GM23338 (cell line): Measurements from ENCODE around the gene ABR. TPM values are rescaled to one million over a fixed set of nuclear protein-coding genes. Genes with fewer than 3 reads are reported as not detected.
A peak's percentile ranks its signal among the peaks of the same experiment; 100 is the strongest.

Source experiments
- ATAC-seq: fragments of 200-7000 bp; cut with Tn5 transposase; 3 replicates; pipeline ENCODE4 v1.9.1; 2020
- DNase-seq: peaks from one replicate; pipeline ENCODE4 v3.0.0-alpha.2; 2015; ENCODE audit warnings: low spot score
- H2AFZ ChIP-seq: fragments of 200-600 bp; sonication (generic); 2 replicates; pipeline ENCODE4 v1.8.0; 2016; ENCODE audit warnings: antibody characterized with exemption, mild to moderate bottlenecking, moderate library complexity
- H3F3A ChIP-seq: fragments of 200-600 bp; sonication (generic); replicated peaks from 2 replicates; pipeline ENCODE4 v1.8.0; 2017; ENCODE audit warnings: antibody characterized with exemption, mixed run types, low read depth
- H3K27ac ChIP-seq: fragments of 200-600 bp; sonication (generic); 2 replicates; pipeline ENCODE4 v1.6.1; 2016; ENCODE audit warnings: low read depth
- H3K27me3 ChIP-seq: fragments of 200-600 bp; sonication (generic); 2 replicates; pipeline ENCODE4 v1.8.0; 2016; ENCODE audit warnings: mild to moderate bottlenecking, mixed run types, moderate library complexity; ENCODE audit not compliant: insufficient read depth
- H3K36me3 ChIP-seq: fragments of 200-600 bp; sonication (generic); 2 replicates; pipeline ENCODE4 v1.8.0; 2016; ENCODE audit warnings: mild to moderate bottlenecking; ENCODE audit not compliant: insufficient read depth
- H3K4me1 ChIP-seq: fragments of 200-600 bp; sonication (generic); 2 replicates; pipeline ENCODE4 v1.8.0; 2016; ENCODE audit warnings: mild to moderate bottlenecking, moderate library complexity; ENCODE audit not compliant: insufficient read depth
- H3K4me2 ChIP-seq: fragments of 200-600 bp; sonication (generic); 2 replicates; pipeline ENCODE4 v1.7.1; 2017; ENCODE audit warnings: mixed run types
- H3K4me3 ChIP-seq: fragments of 200-600 bp; sonication (generic); 2 replicates; pipeline ENCODE4 v1.6.1; 2016; ENCODE audit warnings: mixed run types
- H3K79me2 ChIP-seq: fragments of 200-600 bp; sonication (generic); replicated peaks from 2 replicates; pipeline ENCODE4 v1.8.0; 2017; ENCODE audit warnings: mild to moderate bottlenecking; ENCODE audit not compliant: insufficient read depth
- H3K9me2 ChIP-seq: fragments of 200-600 bp; sonication (generic); 2 replicates; pipeline ENCODE4 v1.8.0; 2017; ENCODE audit not compliant: insufficient read depth
- H4K20me1 ChIP-seq: fragments of 200-600 bp; sonication (generic); replicated peaks from 2 replicates; pipeline ENCODE4 v1.8.0; 2017; ENCODE audit warnings: mild to moderate bottlenecking; ENCODE audit not compliant: insufficient read depth
- H3K27ac Mint-ChIP-seq: 2 replicates; pipeline ENCODE4 v1.8.0; 2020; ENCODE audit warnings: inconsistent platforms, mild to moderate bottlenecking, moderate library complexity, mixed read lengths
- H3K27me3 Mint-ChIP-seq: 3 replicates; pipeline ENCODE4 v1.8.0; 2022; ENCODE audit warnings: low read depth, mild to moderate bottlenecking, moderate library complexity, mixed read lengths, inconsistent platforms; ENCODE audit not compliant: insufficient read depth, poor library complexity
- H3K36me3 Mint-ChIP-seq: 3 replicates; pipeline ENCODE4 v1.8.0; 2021; ENCODE audit warnings: low read depth, mild to moderate bottlenecking, inconsistent platforms, moderate library complexity, mixed read lengths
- H3K4me1 Mint-ChIP-seq: 3 replicates; pipeline ENCODE4 v1.8.0; 2020; ENCODE audit warnings: mild to moderate bottlenecking, inconsistent platforms, mixed read lengths
- H3K4me3 Mint-ChIP-seq: 3 replicates; pipeline ENCODE4 v1.8.0; 2021; ENCODE audit warnings: moderate library complexity, mild to moderate bottlenecking, inconsistent platforms, mixed read lengths
- H3K9me3 Mint-ChIP-seq: 3 replicates; pipeline ENCODE4 v1.8.0; 2020; ENCODE audit warnings: moderate library complexity, mild to moderate bottlenecking, inconsistent platforms, mixed read lengths
- CREB1 ChIP-seq: fragments of 250-450 bp; sonication (Bioruptor Pico); IDR thresholded peaks from 2 replicates; pipeline ENCODE4 v1.5.0; 2020; ENCODE audit warnings: low read depth, mild to moderate bottlenecking, moderate library complexity
- CTCF ChIP-seq, 2 experiments: fragments of 200-600 bp in 1 of 2; sonication (generic) in 1 of 2; conservative IDR thresholded peaks; 2 replicates each; pipeline versions ENCODE4 v1.5.1 to v1.6.1; 2016 to 2017; ENCODE audit warnings: antibody characterized with exemption in 2 of 2, low read depth in 2 of 2, mild to moderate bottlenecking in 2 of 2, moderate library complexity in 1 of 2
- ETS1 ChIP-seq: IDR thresholded peaks from 2 replicates; pipeline ENCODE4 v1.6.1; 2016; ENCODE audit warnings: antibody characterized with exemption
- EZH2 ChIP-seq: fragments of 200-600 bp; sonication (generic); IDR thresholded peaks from one replicate; pipeline ENCODE4 v1.8.0; 2017; ENCODE audit warnings: antibody characterized with exemption, mild to moderate bottlenecking, low read depth; ENCODE audit not compliant: unreplicated experiment
- EZH2phosphoT487 ChIP-seq: fragments of 200-600 bp; sonication (generic); IDR thresholded peaks from one replicate; pipeline ENCODE4 v1.8.1; 2018; ENCODE audit warnings: antibody characterized with exemption; ENCODE audit not compliant: unreplicated experiment
- JUNB ChIP-seq: IDR thresholded peaks from one replicate; pipeline ENCODE4 v1.6.1; 2016; ENCODE audit warnings: antibody characterized with exemption; ENCODE audit not compliant: unreplicated experiment
- NANOG ChIP-seq: IDR thresholded peaks from 2 replicates; pipeline ENCODE4 v1.6.1; 2016; ENCODE audit warnings: antibody characterized with exemption, borderline replicate concordance
- POLR2AphosphoS5 ChIP-seq: IDR thresholded peaks from 2 replicates; pipeline ENCODE4 v1.6.1; 2016; ENCODE audit warnings: antibody characterized with exemption, low read depth
- REST ChIP-seq: IDR thresholded peaks from one replicate; pipeline ENCODE4 v1.6.1; 2018; ENCODE audit warnings: antibody characterized with exemption; ENCODE audit not compliant: unreplicated experiment
- STAT1 ChIP-seq: IDR thresholded peaks from one replicate; pipeline ENCODE4 v1.6.1; 2016; ENCODE audit warnings: antibody characterized with exemption; ENCODE audit not compliant: unreplicated experiment
- ZNF114 ChIP-seq: fragments of 250-450 bp; sonication (Bioruptor Pico); IDR thresholded peaks from 2 replicates; pipeline ENCODE4 v1.5.0; 2020; ENCODE audit warnings: mild to moderate bottlenecking, moderate library complexity
- ZNF331 ChIP-seq: fragments of 250-450 bp; sonication (Bioruptor Pico); IDR thresholded peaks from 2 replicates; pipeline ENCODE4 v1.5.0; 2020; ENCODE audit warnings: low read depth, mild to moderate bottlenecking, moderate library complexity
- ZNF462 ChIP-seq: fragments of 250-450 bp; sonication (Bioruptor Pico); IDR thresholded peaks from 2 replicates; pipeline ENCODE4 v1.5.0; 2020; ENCODE audit warnings: mild to moderate bottlenecking, moderate library complexity
- polyA plus RNA-seq: library from polyadenylated mRNA; unstranded; fragments of >200 nt; fragmentation: Nextera tagmentation; extraction: Ambion mirVana; gene quantifications from 2 replicates; pipeline ENCODE4 v1.2.1, GENCODE V29; 2016
- total RNA-seq: library from RNA; depleted of rRNA; stranded (reverse); fragments of >200 nt; shearing (Covaris generic); gene quantifications from 2 replicates; pipeline ENCODE4 v1.2.3, GENCODE V29; 2014

Gene ABR
- total and polyA plus RNA-seq, 2 experiments from 2014 or later = 15.0 to 27.7 TPM

GRCh38 chr17:1005361-1005946 lies 174.3 kb downstream of the ABR start:
- H3K27ac ChIP-seq = 0 out of 2 replicates have a peak overlapping the region, but pooled peaks have one; percentile 63
- peaks cover 15% of the 10 kb centered on the region for H4K20me1 ChIP-seq
- no peak overlapping the region for H3K4me3 Mint-ChIP-seq
- H3K27ac Mint-ChIP-seq = peak overlapping the region; percentile 87
- no peak for TF ChIP-seq ZNF462 (CRISPR knock-in tag)
- TF ChIP-seq ZNF114 (CRISPR knock-in tag) = no peak
- no peak for TF ChIP-seq ZNF331 (CRISPR knock-in tag)
- TF ChIP-seq NANOG = no peak
- TF ChIP-seq CTCF (conservative IDR thresholded peaks at IDR 0.05; ENCODE audit: low read depth in 2 of 2) = no peak
- no peak for TF ChIP-seq ETS1
- TF ChIP-seq POLR2AphosphoS5 = no peak
- no peak for TF ChIP-seq EZH2
- TF ChIP-seq CREB1 (CRISPR knock-in tag) = no peak
- TF ChIP-seq EZH2phosphoT487 = no peak
- TF ChIP-seq REST = no peak
- no peak for TF ChIP-seq JUNB
- TF ChIP-seq STAT1 = no peak
- ATAC-seq (no peak), DNase-seq (no peak)
- peaks cover 5% of the 10 kb centered on the region for H3K27me3 Mint-ChIP-seq
- H3K4me3 ChIP-seq = no peak overlapping the region
- no peaks in the 10 kb centered on the region; the same call in 2 of the 3 replicates for H3K9me3 Mint-ChIP-seq
- H3K9me2 ChIP-seq = no peaks in the 10 kb centered on the region
- no peaks in the 10 kb centered on the region for H3K27me3 ChIP-seq
- peaks cover 37% of the 10 kb centered on the region for H3K36me3 Mint-ChIP-seq
- peaks cover 12% of the 10 kb centered on the region; the same call in 1 of the 2 replicates for H3F3A ChIP-seq
- H2AFZ ChIP-seq = no peak overlapping the region
- peaks cover 12% of the 10 kb centered on the region; the same call in 1 of the 2 replicates for H3K36me3 ChIP-seq
- H3K4me2 ChIP-seq = no peak overlapping the region
- no peaks in the 10 kb centered on the region; the same call in 1 of the 2 replicates for H3K79me2 ChIP-seq
- H3K4me1 ChIP-seq = no peaks in the 10 kb centered on the region
- H3K4me1 Mint-ChIP-seq = peaks cover 16% of the 10 kb centered on the region
